ENCODE data around the gene CSMD2. TPM values are rescaled to one million over a fixed set of nuclear protein-coding genes. Genes with fewer than 3 reads are reported as not detected.

Gene CSMD2
- total and polyA plus RNA-seq, 2 experiments from 2014 or later: 5.3 to 16.6 TPM

GRCh38 chr1:33537885-33538284 is 627.1 kb downstream of the CSMD2 start (continued):
- TF ChIP-seq, protein P1, sequence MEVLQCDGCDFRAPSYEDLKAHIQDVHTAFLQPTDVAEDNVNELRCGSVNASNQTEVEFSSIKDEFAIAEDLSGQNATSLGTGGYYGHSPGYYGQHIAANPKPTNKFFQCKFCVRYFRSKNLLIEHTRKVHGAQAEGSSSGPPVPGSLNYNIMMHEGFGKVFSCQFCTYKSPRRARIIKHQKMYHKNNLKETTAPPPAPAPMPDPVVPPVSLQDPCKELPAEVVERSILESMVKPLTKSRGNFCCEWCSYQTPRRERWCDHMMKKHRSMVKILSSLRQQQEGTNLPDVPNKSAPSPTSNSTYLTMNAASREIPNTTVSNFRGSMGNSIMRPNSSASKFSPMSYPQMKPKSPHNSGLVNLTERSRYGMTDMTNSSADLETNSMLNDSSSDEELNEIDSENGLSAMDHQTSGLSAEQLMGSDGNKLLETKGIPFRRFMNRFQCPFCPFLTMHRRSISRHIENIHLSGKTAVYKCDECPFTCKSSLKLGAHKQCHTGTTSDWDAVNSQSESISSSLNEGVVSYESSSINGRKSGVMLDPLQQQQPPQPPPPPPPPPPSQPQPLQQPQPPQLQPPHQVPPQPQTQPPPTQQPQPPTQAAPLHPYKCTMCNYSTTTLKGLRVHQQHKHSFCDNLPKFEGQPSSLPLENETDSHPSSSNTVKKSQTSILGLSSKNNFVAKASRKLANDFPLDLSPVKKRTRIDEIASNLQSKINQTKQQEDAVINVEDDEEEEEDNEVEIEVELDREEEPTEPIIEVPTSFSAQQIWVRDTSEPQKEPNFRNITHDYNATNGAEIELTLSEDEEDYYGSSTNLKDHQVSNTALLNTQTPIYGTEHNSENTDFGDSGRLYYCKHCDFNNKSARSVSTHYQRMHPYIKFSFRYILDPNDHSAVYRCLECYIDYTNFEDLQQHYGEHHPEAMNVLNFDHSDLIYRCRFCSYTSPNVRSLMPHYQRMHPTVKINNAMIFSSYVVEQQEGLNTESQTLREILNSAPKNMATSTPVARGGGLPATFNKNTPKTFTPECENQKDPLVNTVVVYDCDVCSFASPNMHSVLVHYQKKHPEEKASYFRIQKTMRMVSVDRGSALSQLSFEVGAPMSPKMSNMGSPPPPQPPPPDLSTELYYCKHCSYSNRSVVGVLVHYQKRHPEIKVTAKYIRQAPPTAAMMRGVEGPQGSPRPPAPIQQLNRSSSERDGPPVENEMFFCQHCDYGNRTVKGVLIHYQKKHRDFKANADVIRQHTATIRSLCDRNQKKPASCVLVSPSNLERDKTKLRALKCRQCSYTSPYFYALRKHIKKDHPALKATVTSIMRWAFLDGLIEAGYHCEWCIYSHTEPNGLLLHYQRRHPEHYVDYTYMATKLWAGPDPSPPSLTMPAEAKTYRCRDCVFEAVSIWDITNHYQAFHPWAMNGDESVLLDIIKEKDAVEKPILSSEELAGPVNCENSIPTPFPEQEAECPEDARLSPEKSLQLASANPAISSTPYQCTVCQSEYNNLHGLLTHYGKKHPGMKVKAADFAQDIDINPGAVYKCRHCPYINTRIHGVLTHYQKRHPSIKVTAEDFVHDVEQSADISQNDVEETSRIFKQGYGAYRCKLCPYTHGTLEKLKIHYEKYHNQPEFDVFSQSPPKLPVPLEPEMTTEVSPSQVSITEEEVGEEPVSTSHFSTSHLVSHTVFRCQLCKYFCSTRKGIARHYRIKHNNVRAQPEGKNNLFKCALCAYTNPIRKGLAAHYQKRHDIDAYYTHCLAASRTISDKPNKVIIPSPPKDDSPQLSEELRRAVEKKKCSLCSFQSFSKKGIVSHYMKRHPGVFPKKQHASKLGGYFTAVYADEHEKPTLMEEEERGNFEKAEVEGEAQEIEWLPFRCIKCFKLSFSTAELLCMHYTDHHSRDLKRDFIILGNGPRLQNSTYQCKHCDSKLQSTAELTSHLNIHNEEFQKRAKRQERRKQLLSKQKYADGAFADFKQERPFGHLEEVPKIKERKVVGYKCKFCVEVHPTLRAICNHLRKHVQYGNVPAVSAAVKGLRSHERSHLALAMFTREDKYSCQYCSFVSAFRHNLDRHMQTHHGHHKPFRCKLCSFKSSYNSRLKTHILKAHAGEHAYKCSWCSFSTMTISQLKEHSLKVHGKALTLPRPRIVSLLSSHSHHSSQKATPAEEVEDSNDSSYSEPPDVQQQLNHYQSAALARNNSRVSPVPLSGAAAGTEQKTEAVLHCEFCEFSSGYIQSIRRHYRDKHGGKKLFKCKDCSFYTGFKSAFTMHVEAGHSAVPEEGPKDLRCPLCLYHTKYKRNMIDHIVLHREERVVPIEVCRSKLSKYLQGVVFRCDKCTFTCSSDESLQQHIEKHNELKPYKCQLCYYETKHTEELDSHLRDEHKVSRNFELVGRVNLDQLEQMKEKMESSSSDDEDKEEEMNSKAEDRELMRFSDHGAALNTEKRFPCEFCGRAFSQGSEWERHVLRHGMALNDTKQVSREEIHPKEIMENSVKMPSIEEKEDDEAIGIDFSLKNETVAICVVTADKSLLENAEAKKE (CRISPR knock-in tag; IDR thresholded peaks at IDR 0.05): no peak
- TF ChIP-seq, protein P2, sequence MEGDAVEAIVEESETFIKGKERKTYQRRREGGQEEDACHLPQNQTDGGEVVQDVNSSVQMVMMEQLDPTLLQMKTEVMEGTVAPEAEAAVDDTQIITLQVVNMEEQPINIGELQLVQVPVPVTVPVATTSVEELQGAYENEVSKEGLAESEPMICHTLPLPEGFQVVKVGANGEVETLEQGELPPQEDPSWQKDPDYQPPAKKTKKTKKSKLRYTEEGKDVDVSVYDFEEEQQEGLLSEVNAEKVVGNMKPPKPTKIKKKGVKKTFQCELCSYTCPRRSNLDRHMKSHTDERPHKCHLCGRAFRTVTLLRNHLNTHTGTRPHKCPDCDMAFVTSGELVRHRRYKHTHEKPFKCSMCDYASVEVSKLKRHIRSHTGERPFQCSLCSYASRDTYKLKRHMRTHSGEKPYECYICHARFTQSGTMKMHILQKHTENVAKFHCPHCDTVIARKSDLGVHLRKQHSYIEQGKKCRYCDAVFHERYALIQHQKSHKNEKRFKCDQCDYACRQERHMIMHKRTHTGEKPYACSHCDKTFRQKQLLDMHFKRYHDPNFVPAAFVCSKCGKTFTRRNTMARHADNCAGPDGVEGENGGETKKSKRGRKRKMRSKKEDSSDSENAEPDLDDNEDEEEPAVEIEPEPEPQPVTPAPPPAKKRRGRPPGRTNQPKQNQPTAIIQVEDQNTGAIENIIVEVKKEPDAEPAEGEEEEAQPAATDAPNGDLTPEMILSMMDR (conservative IDR thresholded peaks at IDR 0.05; ENCODE audit: low read depth in 2 of 2): no peak
- TF ChIP-seq ZNF114 (CRISPR knock-in tag; IDR thresholded peaks at IDR 0.05) (no peak), POLR2AphosphoS5 (IDR thresholded peaks at IDR 0.05; ENCODE audit: low read depth) (no peak)

DNA sequence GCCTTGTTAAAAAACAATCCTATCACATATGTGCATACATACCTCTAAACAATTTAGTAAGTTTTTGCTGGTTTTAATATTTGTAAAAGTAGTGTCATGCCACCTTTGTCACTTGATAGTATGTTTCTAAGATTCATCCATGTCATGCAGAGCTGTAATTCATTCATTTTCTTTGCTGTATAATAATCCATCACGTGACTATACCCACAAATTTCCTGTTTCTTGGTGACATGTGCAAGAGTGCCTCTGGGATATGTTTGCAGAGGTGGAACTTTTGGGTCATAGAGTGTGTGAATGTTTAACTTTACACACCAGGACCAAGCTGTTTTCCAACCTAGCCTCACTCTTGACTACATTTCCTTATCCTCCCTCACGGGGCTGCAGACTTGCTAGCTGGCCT is 629.7 kb downstream of the CSMD2 start:
- Histone ChIP-seq H3K4me3 (no peak overlapping the region), H3K4me2 (no peak overlapping the region), H2AFZ (no peak overlapping the region), H3K9me2 (ENCODE audit: insufficient read depth) (no peaks in the 10 kb centered on the region), H3F3A (replicated peaks; ENCODE audit: low read depth) (no peaks in the 10 kb centered on the region), H3K27ac (ENCODE audit: low read depth) (no peak overlapping the region), H3K4me1 (ENCODE audit: insufficient read depth) (no peaks in the 10 kb centered on the region), H3K36me3 (ENCODE audit: insufficient read depth) (no peaks in the 10 kb centered on the region; the same call in 1 of the 2 replicates), H4K20me1 (replicated peaks; ENCODE audit: insufficient read depth) (no peaks in the 10 kb centered on the region), H3K79me2 (replicated peaks; ENCODE audit: insufficient read depth) (no peaks in the 10 kb centered on the region), H3K27me3 (ENCODE audit: insufficient read depth) (no peaks in the 10 kb centered on the region)
- Mint-ChIP-seq H3K4me3 (no peak overlapping the region), H3K27me3 (ENCODE audit: insufficient read depth, low read depth, poor library complexity) (peaks cover 10% of the 10 kb centered on the region), H3K36me3 (ENCODE audit: low read depth) (peaks cover 13% of the 10 kb centered on the region; the same call in 1 of the 3 replicates), H3K4me1 (no peaks in the 10 kb centered on the region), H3K9me3 (no peaks in the 10 kb centered on the region; the same call in 1 of the 3 replicates), H3K27ac (no peak overlapping the region)
- ATAC-seq (no peak), DNase-seq (ENCODE audit: low spot score) (no peak)
- TF ChIP-seq ZNF331 (CRISPR knock-in tag; IDR thresholded peaks at IDR 0.05; ENCODE audit: low read depth) (no peak), REST (IDR thresholded peaks at IDR 0.05; ENCODE audit: unreplicated experiment) (no peak), EZH2phosphoT487 (IDR thresholded peaks at IDR 0.05; ENCODE audit: unreplicated experiment) (no peak), NANOG (IDR thresholded peaks at IDR 0.05; ENCODE audit: borderline replicate concordance) (no peak), POLR2AphosphoS5 (IDR thresholded peaks at IDR 0.05; ENCODE audit: low read depth) (no peak), ZNF114 (CRISPR knock-in tag; IDR thresholded peaks at IDR 0.05) (no peak), CREB1 (CRISPR knock-in tag; IDR thresholded peaks at IDR 0.05; ENCODE audit: low read depth) (no peak)
- TF ChIP-seq, protein P2 (conservative IDR thresholded peaks at IDR 0.05; ENCODE audit: low read depth in 2 of 2): no peak
- TF ChIP-seq, protein P3, sequence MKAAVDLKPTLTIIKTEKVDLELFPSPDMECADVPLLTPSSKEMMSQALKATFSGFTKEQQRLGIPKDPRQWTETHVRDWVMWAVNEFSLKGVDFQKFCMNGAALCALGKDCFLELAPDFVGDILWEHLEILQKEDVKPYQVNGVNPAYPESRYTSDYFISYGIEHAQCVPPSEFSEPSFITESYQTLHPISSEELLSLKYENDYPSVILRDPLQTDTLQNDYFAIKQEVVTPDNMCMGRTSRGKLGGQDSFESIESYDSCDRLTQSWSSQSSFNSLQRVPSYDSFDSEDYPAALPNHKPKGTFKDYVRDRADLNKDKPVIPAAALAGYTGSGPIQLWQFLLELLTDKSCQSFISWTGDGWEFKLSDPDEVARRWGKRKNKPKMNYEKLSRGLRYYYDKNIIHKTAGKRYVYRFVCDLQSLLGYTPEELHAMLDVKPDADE (IDR thresholded peaks at IDR 0.05): no peak
